Colon (tissue), 2 donors: ENCODE data around the gene FAM83E.

Experiments
- FAIRE-seq: peaks from 2 replicates; lab custom pipeline; 2012; peaks lifted over from hg19 to GRCh38; lab: Jason Lieb, UNC
- donor health status: control.
- donor health status: control.

FAM83E gene

DNA sequence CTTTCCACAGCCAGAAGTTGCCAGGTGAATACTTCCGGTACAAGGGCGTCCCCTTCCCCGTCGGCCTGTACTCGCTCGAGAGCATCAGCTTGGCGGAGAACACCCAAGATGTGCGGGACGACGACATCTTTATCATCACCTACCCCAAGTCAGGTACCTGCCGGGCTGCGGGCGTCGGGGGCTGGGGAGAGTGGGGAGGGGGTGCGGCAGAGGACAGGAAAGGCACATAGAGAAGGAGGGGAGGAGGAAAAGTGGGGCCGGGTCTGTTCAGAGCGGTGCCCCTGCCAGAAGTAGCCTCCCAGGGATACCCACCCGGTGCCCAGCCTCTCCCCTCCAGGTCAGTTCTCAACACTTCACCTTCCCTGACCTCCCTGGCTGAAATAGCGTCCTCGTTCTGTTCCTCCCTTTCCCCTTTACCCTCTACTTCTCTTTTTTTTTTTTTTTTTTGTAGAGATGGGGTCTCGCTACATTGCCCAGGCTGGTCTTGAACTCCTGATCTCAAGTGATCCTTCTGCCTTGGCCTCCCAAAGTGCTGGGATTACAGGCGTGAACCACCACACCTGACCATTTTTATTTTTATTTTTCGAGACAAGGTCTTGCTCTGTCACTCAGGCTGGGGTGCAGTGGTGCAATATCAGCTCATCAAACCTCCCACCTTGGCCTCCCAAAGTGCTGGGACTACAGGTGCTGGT is 38.8 kb downstream of the FAM83E start:
- no peak for FAIRE-seq

DNA sequence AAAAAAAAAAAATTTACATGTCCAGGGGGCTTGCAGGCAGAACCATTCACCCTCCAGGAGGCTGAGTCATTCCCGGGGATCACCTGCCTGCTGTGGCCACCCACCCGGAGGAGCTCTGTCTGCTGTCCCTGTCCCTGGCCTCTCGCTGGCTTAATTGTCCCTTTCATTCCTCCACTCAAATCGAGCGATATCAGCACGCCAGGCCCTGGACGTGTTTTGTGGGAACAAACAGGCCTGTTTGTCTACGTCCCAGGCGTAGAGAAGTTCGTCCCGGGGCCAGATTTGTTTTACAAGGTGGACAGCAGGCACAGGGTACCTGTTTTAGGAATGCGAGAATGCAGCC is 41.7 kb downstream of the FAM83E start:
- no peak for FAIRE-seq

DNA sequence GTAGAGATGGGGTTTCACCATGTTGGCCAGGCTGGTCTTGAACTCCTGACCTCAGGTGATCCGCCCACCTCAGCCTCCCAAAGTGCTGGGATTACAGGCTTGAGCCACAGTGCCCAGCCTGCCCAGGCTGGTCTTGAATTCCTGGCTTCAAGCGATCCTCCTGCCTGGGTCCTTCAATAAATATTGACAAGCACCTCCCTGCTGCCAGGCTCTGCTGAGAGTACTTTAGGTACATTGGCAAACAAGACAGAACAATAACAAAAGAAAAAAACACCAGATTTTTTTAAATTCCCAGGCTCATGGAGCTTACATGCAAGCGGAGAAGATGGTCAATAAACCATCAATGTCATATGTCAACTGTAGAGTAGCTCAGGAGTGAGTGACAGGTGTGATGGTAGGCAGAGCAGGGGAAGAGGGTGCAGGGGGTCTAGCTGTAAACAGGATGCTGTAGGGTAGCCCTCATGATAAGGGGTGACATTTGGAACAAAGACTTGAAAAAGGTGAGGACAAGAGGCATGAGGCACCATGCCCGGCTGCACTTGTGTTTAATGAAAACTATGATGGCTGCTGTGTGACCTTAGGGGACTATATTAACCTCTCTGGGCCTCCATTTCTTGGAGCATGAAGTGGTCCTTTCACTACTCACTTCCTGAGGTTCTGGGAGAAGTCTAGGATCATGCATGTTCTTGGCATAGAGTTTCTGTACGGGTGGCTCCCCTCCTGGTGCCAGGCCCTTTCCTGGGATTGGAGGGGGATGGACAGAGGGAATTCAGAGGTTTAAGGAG is 43.3 kb downstream of the FAM83E start:
- FAIRE-seq: no peak

DNA sequence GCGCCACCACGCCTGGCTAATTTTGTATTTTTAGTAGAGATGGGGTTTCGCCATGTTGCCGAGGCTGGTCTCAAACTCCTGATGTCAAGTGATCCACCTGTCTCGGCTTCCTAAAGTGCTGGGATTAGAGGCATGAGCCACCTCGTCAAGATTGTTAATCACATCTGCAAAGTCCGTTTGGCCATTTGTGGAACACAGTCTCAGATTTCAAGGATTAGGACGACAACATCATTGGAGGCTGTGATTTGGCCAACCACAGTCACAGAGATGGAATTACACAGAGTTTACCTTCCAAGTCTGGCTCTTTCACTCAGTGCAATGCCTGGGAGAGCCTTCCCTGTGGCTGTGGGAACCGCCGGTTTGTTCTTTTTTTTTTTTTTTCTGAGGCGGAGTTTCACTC is 45.1 kb downstream of the FAM83E start:
- no peak for FAIRE-seq

DNA sequence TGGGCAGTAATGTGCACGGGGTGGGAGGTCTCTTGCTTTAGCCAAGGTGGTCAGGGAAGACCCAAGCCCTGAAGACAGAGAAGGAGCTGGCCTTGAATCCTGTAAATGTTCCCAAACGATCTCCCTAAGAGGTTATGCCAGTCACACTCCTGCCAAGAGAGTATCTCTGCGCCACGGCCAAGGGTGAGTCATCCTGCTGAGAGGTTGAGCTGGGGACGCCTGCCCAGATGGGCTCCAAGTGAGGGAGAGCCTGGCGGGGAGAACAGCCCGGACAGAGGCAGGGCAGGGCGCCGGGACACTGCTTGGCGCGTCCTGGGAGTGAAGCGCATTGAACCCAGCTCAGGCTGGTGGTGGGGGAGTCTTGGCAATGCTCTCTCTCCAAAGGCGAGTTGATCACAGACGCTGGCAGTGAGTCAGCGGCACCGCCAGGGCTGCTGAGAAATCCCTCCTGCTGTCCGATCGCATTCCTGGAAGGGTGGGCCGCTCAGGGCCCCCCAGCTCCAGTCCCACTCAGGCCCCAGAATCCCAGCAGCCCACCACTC is 46.5 kb downstream of the FAM83E start:
- no peak for FAIRE-seq

DNA sequence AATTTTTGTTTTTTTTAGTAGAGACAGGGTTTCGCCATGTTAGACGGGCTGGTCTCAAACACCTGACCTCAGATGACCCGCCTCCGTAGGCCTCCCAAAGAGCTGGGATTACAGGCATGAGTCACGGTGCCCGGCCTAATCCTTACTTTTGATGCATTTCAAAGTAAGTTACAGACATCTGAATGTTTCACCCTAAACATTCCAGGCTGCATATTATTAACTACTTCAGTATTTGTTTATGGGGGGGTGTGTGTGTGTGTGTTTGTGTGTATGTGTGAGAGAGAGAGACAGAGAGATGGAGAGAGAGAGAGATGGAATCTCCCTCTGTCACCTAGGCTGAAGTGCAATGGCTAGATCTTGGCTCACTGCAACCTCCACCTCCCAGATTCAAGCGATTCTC is 49.8 kb downstream of the FAM83E start:
- FAIRE-seq: no peak
